T-helper 2 cell (primary cell): Measurements from ENCODE around the gene STOML3.
"Not testable (repeated sequence)": the region's sequence is repeated elsewhere in the genome, so short reads cannot be mapped to it uniquely, and the experiment has no call there.

Source experiments
- DNase-seq, 5 experiments: peaks; one replicate each; pipeline versions ENCODE4 v3.0.0 to v3.0.0-alpha.2; 2012 to 2022
- total RNA-seq, 2 donors: gene quantifications; one replicate each; lab custom pipeline; 2026; lab: John Stamatoyannopoulos, UW

The STOML3 gene
- total RNA-seq = 0 to 0.07 reads per million in 2 donors

GRCh38 chr13:38990693-38991092 is at the start of gene STOML3:
Gene STOML3, minus strand, starts transcription at chr13:38990831. Its CDS starts 110 bp downstream, at chr13:38990721.
- DNase-seq = no peak

GRCh38 chr13:39040206-39040605 is 49.6 kb upstream of the STOML3 start:
- DNase-seq = no peak

GRCh38 chr13:39039041-39039440 is 48.4 kb upstream of the STOML3 start:
- DNase-seq = peak in 1 of 5 experiments; percentile 29

DNA sequence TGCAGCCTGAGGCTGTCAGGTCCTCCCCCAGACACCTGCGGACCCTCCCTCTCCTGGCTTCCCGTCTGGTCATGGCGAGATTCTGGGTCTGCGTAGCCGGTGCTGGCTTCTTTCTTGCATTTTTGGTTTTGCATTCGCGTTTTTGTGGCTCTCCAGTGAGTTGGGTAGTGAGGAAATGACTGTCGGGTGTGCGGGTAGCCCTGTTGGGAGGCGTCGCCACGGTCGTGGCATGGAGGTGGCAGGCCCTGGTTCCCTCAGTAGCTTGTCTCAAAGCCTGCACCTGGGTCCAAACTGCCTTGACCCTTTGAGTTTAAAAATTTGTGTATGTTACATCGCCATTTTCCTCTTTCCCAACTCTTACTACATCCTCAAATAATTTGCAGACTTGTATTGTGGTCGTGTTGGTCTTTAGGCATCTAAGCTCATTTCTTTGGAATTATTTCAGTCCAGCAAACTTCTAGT is 48.0 kb upstream of the STOML3 start:
- peak; percentile 9 to 88 (median 40) for DNase-seq

DNA sequence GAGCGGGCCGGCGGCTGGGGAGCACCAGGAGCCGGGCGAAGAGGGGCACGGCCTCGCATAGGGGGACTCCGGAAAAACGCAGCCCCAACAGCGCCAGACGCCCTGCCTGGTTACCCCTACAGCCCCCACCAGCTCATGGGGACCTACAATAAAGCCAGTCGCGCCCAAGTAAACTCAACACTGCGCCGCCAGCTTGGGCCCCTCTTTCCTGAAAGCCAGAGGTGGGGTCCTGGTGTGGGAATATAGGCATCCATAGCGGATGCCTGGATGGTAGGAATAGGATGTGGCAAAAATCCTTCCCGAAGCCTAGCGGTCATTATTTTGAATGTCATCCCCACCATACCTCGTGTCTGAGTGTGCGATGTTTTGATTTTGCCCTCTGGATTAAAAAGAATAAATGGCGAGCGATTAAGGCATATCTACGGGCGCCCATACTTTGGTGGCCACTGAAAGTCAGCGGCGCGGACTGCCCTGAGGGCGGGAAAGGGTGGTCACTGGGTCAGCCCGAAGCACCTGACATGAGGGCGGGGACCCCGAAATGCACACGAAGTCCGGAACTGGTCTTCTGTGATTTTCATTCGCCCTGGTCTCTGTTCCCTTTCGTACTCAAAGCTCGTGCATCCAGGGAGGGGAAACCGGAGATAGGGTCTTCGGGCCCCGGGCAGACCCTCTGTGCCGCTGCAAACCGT is 47.4 kb upstream of the STOML3 start, which contains the start of the genes NHLRC3 and PROSER1:
Gene NHLRC3, plus strand, starts transcription at position 577 of the 689 bp plus-strand sequence. CDS start 184 bp downstream, outside the sequence.
Gene PROSER1, minus strand, starts transcription at position 210 of the 689 bp plus-strand sequence. CDS start 847 bp downstream, outside the sequence.
- DNase-seq = peak; percentile 48 to 91 (median 70)

DNA sequence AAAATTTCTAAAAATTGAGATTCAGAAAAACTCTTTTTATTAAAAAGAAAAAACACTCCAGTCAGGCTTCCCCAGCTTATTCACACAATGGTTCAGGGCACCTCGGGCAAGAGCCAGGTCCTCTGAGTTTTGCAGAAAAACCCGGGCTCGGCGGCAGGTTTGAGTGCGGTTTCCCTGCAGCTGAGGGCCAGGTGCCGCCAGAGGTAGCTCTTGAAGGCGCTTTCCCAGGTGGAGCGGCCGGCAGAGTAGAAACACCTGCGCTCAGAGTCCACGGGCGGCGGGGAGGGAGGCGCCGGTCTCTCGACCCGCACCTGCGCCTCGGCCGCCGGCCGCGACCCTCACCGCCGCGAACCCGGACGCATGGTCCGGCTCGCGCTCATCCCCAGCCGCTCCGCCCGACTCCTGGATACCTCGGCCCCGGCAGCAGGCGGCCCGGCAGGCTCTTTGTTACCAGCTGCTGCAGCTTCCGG is 46.8 kb upstream of the STOML3 start:
- no peak for DNase-seq

DNA sequence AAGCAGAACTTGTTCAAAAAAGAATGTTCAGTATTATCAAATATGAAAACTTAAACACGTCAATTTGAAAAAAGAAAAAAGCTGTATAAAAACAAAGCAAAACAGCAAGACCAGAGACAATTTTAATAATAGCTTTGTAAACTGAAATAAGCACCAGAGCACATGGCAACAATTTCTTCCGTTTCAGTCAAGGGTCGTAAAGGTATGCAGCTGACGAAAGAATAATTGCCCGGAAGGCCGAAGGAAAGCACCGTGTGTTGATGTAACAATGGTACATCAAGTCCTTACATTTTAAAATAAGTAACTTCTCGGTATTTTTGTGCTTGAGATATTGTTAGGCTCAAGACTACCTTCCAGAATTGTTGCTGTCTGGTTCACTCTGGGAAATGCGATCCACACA is 45.6 kb upstream of the STOML3 start:
- DNase-seq = peak in 1 of 5 experiments; percentile 57

GRCh38 chr13:39035799-39036198 is 45.2 kb upstream of the STOML3 start:
- no peak for DNase-seq

- DNase-seq = no peak
Observed at GRCh38 chr13:39035204-39035603, 44.6 kb upstream of the STOML3 start.

DNA sequence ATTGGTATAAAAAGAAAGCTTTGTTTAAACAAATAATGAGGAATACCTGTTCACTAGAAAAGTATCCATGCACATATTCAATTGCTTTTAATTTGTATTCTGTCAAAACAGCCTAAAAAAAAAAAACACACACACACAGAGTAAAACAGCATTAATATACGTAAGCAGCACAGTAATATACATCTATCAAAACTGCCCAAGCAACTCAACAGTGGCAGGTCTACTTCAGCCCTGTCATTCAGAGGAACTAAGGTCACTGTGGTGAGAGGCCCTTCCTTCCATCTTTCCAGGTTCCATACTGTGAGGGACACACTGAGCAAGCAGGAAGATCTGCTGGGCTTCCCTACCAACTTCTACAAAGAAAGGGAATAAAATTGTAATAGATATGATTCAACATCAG is 43.5 kb upstream of the STOML3 start:
- no peak for DNase-seq

- no peak for DNase-seq
Observed at GRCh38 chr13:39032150-39032549, 41.5 kb upstream of the STOML3 start.

GRCh38 chr13:39025433-39025839 is 34.8 kb upstream of the STOML3 start:
- DNase-seq = no peak

- DNase-seq = no peak
Observed at GRCh38 chr13:39023761-39024160, 33.1 kb upstream of the STOML3 start.

- no peak for DNase-seq
Observed at GRCh38 chr13:39023316-39023715, 32.7 kb upstream of the STOML3 start.

- no peak for DNase-seq
Observed at GRCh38 chr13:39020853-39021462, 30.3 kb upstream of the STOML3 start.

DNA sequence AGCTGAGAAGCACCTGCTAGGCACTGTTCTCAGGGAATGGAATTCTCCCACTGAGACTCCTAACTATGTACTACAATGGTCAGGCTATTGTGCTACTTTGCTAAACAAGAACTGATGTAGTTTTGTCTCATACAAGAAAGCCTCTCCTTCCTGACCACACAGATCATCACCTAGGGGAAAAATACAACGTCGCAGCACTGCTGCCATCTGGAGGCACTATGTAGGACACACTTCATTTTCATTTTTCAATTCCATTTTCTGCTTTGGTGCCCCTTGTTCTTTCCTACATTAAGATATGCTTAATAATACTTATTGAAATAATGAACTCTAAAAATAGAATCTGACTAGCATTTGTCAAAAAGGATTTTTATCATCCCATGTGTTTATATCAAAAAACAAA is 26.2 kb upstream of the STOML3 start:
- peak in 1 of 5 experiments; percentile 64 for DNase-seq

DNA sequence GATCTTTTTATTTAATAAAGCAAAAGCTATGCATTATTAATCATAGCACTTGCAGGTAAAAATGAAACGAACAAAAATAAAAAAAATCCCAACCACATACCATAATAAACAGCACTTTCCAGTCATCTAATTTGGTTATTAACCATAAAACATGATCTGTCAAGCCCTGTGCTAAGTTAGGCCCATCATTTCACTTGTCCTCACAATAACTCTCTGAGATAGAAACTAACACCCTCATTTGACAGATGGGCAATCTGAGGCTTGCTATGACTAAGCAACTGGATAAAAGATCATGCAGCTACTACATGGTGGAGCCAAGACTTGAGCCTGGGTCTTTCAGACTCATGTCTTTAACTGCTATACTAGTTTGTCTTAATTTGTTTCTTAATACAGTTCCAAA is 25.5 kb upstream of the STOML3 start:
- DNase-seq = peak in 1 of 5 experiments; percentile 65

GRCh38 chr13:39013462-39013861 is 22.8 kb upstream of the STOML3 start:
- DNase-seq = no peak

GRCh38 chr13:39012608-39013007 is 22.0 kb upstream of the STOML3 start:
- no peak for DNase-seq

DNA sequence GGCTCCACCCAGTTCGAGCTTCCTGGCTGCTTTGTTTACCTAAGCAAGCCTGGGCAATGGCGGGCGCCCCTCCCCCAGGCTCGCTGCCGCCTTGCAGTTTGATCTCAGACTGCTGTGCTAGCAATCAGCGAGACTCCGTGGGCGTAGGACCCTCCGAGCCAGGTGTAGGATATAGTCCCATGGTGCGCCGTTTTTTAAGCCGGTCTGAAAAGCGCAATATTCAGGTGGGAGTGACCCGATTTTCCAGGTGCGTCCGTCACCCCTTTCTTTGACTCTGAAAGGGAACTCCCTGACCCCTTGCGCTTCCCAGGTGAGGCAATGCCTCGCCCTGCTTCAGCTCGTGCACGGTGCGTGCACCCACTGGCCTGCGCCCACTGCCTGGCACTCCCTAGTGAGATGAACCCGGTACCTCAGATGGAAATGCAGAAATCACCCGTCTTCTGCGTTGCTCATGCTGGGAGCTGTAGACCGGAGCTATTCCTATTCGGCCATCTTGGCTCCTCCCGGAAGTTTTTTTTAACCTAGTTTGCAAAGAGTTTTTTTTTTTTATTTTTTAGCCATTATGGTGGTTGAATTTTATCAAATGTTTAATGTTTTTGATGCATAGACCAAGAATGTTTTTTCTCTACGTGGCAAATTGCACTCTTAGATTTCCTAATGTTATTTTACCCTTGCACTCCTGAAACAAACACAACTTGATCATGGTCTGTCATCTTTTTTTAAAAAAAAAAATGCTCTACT is 15.9 kb upstream of the STOML3 start:
- DNase-seq = not testable (repeated sequence)

- DNase-seq = no peak
Observed at GRCh38 chr13:38998739-38999138, 8.1 kb upstream of the STOML3 start.

DNA sequence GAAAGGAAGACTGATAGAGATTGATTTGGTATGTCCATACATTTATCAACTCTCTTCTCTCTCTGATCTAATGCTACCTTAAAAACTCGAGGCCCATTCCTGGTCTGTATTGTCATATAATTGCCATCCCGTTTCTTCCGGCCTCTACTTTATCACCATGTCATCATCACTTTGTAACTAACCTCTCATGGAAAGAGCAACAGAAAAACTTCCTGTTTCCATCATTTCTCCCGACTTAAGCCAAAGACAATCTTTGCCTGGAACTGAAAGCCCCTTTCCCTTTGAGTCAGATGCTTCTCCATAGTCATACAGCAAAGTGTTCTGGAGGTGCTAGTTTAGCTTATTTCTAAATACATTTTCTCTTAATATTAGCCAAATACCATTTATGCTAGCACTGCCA is 2.8 kb upstream of the STOML3 start:
- no peak for DNase-seq

DNA sequence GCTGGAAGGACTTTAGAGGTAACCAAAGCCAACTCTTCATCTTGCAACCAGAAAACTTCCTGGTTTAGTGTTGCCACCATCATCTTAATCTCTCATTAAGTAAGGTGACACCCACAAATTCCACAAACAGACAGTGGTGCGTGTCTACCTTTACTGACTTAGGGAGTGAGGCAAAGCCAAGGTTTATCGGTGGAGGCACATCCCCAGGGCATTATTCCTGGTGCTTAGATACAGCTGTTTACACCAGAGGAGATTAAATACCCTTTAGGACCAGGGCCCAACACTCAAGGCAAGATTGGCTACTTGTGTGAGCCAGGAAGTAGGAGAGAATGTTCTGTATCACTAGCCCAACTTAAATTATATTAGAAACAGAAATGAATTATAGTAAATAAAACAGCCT is 9.5 kb downstream of the STOML3 start:
- no peak for DNase-seq
